GM04504 (cell line): Measurements from ENCODE around the gene RO60.

Source experiments
- DNase-seq: peaks from one replicate; pipeline ENCODE4 v3.0.0-alpha.2; 2012; ENCODE audit warnings: low read depth

RO60 gene

GRCh38 chr1:193060938-193061337 lies 1.5 kb downstream of the RO60 start:
- no peak for DNase-seq

DNA sequence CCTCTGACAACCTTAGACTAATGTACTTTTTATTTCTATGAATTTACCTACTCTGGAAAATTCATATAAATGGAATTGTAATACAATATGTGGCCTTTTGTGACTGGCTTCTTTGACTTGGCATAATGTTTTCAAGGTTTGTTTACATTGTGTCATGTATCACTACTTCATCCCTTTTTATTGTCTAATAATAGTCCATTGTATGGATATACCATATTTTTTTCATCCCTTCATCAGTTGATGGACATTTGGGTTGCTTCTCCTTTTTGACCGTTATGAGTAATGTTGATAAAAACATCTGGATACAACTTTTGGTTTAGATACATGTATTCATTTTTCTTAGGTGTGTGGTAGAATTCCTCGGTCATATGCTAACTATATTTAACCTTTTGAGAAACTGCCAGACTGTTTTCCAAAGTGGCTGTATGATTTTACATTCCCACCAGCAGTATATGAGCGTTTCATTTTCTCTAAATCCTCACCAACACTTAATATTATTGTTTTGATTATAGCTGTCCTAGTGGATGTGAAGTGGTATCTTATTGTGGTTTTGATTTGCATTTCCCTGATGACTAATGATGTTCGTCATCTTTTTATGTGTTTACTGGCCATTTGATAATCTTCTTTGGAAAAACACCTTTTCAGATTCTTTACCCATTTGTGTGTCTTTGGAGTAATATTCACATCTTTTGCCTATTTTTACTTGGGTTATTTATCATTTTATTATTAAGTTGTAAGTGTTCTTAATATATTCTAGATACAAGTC lies 3.5 kb downstream of the RO60 start:
- no peak for DNase-seq

DNA sequence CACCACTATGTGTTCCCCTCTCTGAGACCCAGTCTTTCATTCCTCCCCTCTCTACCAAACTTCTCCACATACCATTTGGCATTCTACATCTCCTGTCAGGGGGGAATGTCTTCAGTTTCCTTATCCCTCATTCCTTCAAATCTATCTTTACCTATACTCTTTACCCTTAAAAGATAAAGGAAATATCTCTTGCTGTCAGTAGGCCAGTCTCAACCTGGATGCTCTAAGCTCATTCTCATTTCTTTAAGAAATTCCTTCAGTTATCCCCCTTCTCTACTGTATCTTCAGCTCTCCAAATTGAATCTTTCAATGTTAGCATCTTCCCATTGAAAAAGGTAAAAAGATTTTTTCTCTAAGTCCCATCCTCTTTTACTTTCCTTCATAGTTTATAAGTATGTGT lies 6.5 kb downstream of the RO60 start:
- no peak for DNase-seq

- DNase-seq, result no peak
Observed at GRCh38 chr1:193066606-193067005, 7.2 kb downstream of the RO60 start.

- no peak for DNase-seq
Observed at GRCh38 chr1:193068013-193068412, 8.6 kb downstream of the RO60 start.

- no peak for DNase-seq
Observed at GRCh38 chr1:193069748-193070385, 10.5 kb downstream of the RO60 start.

DNA sequence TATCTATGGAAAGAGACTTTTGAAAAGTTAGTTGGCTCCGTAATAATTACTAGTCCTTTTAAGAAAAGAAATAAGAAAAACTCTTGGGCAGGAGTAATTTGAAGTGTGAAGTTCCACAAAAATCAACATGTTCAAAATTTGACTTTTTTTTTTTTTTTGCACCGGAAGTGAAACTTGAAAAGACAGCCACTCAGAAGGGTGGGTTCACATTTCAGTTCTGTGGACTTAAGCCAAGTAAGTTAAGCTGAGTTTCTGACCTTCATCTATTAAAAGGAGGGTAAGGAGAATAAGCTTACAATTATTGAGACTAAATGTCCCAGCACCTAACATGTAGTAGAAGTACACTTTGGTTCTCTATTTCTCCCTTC lies 11.0 kb downstream of the RO60 start:
- DNase-seq, result no peak

GRCh38 chr1:193070942-193071341 lies 11.5 kb downstream of the RO60 start:
- no peak for DNase-seq

DNA sequence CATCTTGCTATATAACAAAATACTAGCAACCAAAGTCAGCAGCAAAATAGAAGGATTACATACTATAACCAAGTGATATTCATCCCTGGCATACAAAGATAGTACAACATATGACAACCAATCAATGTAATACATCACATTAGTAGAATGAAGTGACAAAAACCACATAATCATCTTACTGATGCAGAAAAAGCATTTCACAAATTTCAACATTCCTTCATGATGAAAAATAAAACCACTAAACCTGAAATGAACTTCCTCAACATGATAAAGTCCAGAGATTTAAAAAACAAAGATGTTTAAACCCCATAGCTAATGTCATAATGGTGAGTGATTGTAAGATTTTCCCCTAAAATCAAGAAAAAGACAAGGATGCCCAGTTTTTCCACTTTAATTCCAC lies 18.6 kb downstream of the RO60 start:
- no peak for DNase-seq

DNA sequence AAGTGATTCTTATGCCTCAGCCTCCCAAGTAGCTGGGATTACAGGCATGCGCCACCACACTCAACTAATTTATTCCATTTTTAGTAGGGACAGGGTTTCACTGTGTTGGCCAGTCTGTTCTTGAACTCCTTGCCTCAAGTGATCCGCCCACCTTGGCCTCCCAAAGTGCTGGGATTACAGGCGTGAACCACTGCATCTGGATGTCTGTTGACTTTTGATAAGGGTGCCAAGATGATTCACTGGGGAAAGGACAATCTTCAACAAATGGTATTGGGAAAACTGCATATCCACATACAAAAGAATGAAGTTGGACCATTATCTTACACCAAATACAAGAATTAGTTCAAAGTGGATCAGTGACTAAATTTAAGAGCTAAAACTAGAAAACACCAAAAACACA lies 19.8 kb downstream of the RO60 start:
- no peak for DNase-seq

GRCh38 chr1:193083365-193084088 lies 24.1 kb downstream of the RO60 start:
- DNase-seq, result no peak

DNA sequence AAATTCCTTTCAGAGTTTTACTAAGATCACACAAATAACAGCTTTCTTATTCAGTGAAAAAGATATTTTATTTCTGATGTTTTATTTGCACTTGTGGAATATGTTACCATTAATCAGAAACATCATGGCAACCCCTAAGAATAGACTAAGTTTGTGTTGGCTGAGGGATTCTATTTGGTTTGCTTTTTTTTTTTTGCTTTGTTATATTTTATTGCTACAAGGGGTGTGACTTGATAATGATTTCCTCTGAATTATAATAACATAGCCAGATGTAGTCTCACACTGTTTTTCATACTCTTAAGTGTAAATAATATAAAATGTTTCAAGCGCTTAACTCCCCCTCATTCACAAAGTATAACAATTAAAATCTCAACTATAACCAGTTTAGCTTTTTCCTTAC lies 25.9 kb downstream of the RO60 start:
- no peak for DNase-seq

DNA sequence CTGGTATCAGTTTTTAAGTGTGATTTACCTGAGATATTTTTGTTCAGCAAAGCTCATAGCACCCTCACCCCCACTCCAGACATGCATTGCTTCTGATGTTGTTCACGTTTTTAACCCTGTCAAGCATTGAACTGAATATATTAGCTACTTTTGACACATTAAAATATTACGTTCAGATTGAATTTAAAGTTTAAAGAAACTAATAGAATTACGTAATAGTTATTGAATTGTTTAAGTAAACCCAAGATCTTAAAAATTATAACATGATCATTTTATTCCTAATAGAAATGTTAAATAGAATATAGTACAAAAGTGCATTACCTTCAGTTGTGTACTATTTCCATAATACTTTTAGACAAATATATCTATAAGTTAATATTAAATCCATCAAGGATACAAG lies 26.9 kb downstream of the RO60 start:
- no peak for DNase-seq

GRCh38 chr1:193087893-193088292 lies 28.5 kb downstream of the RO60 start:
- DNase-seq, result no peak

GRCh38 chr1:193090865-193091264 lies 31.5 kb downstream of the RO60 start:
- no peak for DNase-seq

DNA sequence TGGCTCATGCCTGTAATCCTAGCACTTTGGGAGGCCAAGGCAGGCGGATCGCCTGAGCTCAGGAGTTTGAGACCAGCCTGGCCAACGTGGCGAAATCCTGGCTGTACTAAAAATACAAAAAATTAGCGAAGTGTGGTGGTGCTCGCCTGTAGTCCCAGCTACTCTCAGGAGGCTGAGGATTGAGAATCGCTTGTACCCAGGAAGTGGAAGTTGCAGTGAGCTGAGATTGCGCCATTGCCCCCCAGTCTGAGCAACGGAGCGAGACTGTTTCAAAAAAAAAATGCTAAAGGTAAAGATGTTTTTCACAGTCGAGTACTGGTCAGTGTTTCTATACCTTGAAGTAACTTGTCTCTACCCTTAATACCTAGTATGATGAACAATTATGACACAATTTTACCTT lies 34.7 kb downstream of the RO60 start:
- DNase-seq, result no peak

DNA sequence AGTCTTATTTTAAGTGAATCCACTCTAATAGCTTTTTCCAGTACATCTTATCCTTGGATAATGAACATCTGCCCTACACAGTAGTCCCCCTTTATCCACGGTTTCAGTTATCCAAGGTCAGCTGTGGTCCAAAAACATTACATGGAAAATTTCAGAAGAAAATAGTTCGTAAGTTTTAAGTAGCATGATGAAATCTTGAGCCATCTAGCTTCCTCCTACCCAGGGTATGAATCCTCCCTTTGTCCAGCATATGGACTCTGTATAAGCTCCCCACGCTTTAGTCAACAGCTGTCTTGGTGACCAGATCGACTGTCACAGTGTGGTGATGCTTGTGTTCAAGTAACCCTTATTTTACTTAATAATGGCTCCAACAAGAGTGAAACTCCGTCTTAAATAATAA lies 43.2 kb downstream of the RO60 start:
- DNase-seq, result no peak

DNA sequence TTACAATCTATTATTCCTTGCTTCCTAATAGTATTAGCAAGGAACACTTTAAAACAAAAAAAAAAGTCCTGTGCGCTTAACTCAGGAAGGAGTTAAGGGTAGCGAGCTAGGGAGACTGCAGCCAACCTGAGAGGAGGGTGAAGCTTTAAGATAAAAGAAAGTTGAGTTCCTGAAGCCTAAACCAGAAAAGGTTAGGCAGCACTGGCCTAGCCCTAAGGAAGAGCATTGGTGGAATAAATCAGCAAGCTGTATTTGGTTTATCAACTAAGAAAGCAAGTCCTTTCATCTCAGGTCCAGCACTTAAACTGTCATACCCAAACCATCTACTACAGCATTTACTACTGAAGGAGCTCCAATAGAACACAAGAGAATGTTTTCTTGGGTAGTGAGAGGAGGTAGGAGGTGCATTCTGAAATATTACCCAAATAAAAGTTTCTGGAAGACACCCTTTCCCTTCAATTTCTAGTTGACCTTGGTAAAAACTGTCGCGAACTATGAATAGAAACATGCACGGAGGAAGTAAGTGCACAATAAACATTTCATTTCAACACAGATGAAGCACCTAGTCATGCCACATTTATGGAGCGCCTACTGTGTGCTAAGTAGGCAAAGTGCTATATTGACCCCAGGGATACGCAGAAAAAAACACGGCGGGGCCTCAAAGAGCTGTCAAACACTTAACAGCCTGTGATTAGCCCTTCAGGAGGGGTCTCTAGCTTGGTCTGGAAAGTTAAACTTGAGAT lies 44.5 kb downstream of the RO60 start:
- DNase-seq, result no peak

- no peak for DNase-seq
Observed at GRCh38 chr1:193104502-193104906, 45.1 kb downstream of the RO60 start.

DNA sequence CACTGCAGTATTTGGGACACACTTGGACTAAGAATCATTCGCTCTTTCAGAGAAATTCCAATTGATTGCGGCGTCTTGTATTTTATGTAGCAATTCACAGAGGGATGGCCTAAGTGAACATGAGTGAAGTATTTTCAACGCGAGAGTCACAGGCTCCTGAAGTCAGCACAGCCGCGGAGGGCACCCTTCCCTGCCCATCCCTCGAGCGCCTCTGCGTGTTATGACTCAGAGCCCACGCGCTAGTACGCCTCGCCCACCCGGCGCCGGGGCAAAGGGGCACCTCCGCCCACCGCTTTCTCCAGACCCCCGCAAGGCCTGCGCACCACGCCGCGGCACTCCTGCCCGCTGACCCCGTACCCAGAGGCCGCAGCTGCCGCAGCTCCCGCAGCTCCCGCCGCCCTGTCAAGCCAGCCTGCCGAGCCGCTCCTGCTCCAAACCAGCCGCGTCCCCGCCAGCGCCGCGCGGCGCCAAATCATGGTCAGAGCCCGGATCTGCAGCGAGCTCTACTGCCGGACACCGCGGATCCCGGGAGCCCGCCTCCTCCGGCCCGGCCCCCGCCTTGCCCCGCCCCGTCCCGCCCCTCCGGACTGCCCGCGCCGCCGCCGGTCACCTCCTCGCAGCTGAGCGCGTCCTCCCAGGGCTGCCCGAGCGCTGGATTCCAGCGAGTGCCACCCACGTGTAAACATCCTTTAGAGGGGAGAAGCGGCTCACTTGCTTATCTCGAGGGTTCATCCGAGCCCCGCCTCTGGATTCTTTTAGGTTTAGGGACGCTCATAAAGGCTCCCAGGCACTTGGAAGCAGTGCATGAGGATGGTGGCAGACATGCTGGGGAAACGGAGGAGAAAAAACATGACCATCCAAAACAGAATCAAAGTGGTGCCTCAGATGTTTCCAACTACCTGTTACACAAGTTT lies 45.8 kb downstream of the RO60 start, which contains the start of gene GLRX2:
GLRX2 (minus strand) TSS at position 508 of the 914 bp plus-strand sequence; CDS start at position 476, 32 bp downstream.
- peak; percentile 71 for DNase-seq

GRCh38 chr1:193105821-193106177 lies 46.4 kb downstream of the RO60 start:
- DNase-seq, result no peak
